HG02571 (cell line): ENCODE measurements around the gene SUOX.
A peak's percentile ranks its signal among the peaks of the same experiment; 100 is the strongest.
"Not testable (repeated sequence)": the region's sequence is repeated elsewhere in the genome, so short reads cannot be mapped to it uniquely, and the experiment has no call there.

Experiments
- ATAC-seq: cut with Tn5 transposase; IDR thresholded peaks from one replicate; pipeline ENCODE4 v1.9.1; 2021; ENCODE audit warnings: mild to moderate bottlenecking, moderate library complexity; ENCODE audit not compliant: unreplicated experiment

SUOX gene

GRCh38 chr12:55982319-55982936, 14.6 kb upstream of the SUOX start:
- ATAC-seq = no peak

- ATAC-seq = no peak
Observed at GRCh38 chr12:55983232-55983842, 13.7 kb upstream of the SUOX start.

- no peak for ATAC-seq
Observed at GRCh38 chr12:55984861-55985260, 12.2 kb upstream of the SUOX start.

GRCh38 chr12:55985341-55985740, 11.7 kb upstream of the SUOX start:
- no peak for ATAC-seq

GRCh38 chr12:55985976-55986375, 11.1 kb upstream of the SUOX start:
- not testable (repeated sequence) for ATAC-seq

GRCh38 chr12:55991110-55991509, 6.0 kb upstream of the SUOX start:
- ATAC-seq = no peak

- no peak for ATAC-seq
Observed at GRCh38 chr12:55993230-55993853, 3.7 kb upstream of the SUOX start.

GRCh38 chr12:55995366-55995765, 1.7 kb upstream of the SUOX start:
- ATAC-seq = no peak

- ATAC-seq = no peak
Observed at GRCh38 chr12:55996201-55996714, 818 bp upstream of the SUOX start.

GRCh38 chr12:55997535-55997859, 421 bp downstream of the SUOX start:
- no peak for ATAC-seq

GRCh38 chr12:55999522-55999921, 2.4 kb downstream of the SUOX start:
- not testable (repeated sequence) for ATAC-seq

- not testable (repeated sequence) for ATAC-seq
Observed at GRCh38 chr12:55999999-56000540, 3.0 kb downstream of the SUOX start.

- no peak for ATAC-seq
Observed at GRCh38 chr12:56001487-56002100, 4.5 kb downstream of the SUOX start.

GRCh38 chr12:56003376-56003775, 6.3 kb downstream of the SUOX start:
- ATAC-seq = not testable (repeated sequence)

GRCh38 chr12:56004211-56004610, 7.1 kb downstream of the SUOX start:
- ATAC-seq = no peak

- ATAC-seq = peak; percentile 48
Observed at GRCh38 chr12:56007564-56008559, 10.8 kb downstream of the SUOX start.

- ATAC-seq = no peak
Observed at GRCh38 chr12:56010111-56010570, 13.1 kb downstream of the SUOX start.

- ATAC-seq = no peak
Observed at GRCh38 chr12:56011509-56012090, 14.5 kb downstream of the SUOX start.

GRCh38 chr12:56013482-56013881, 16.4 kb downstream of the SUOX start:
- ATAC-seq = no peak

- ATAC-seq = no peak
Observed at GRCh38 chr12:56014205-56014604, 17.1 kb downstream of the SUOX start.
